GM19452 (cell line): ENCODE results near the gene STON2.
"Not testable (repeated sequence)": the region's sequence is repeated elsewhere in the genome, so short reads cannot be mapped to it uniquely, and the experiment has no call there.

Source experiments
- ATAC-seq: cut with Tn5 transposase; IDR thresholded peaks from one replicate; pipeline ENCODE4 v1.9.1; 2021; ENCODE audit not compliant: unreplicated experiment

The STON2 gene

DNA sequence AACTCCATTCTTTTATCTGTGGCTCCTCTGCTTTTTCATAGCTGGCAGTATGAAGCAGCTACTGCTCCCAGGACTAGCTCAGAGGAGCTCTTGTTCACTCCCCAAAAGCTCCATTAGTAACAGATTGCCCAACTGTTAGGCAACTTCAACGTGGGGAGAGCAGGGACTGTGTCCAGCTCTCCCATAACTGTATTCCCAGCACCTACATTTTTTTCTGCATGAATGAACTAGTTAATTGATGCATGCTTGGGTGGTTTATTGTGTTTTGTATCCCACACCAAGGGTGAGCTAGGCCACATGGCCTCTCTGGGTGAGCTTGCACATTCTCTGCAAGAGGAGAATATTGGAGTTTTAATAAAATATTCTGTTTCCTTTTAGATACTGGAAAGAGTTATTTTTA lies 15.2 kb downstream of the STON2 start:
- ATAC-seq: no peak

DNA sequence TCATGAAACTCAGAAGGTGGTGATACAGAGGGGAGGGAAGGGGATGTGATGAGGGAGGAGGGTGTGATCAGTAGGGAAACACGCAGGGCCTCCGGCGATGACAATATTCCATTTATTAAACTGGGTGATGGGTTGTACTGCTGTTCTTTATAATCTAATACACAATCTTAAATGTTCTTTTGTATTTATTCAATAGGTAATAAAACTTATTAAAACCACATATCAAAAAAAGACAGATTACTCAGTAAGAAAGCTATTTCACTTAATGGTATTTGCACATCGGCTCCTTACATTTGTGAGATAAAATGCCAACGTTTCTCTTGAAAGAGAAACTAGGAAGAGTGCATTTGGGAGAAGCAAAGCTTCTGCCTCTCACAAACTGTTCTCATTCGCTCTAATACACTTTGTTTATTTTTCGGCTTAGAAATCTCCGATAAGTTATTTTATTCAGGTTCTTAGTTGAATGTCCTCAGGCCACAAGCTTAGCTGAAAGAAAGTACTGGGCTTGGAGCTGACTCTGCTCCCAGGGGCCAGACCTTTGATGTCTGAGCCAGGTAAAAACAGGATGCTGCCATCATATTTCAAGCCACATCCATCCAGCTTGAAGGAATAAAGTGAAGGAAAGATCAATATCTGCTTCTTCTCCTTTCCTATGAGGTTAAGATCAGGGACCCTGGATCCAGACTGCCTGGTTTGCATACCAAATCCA lies 17.5 kb downstream of the STON2 start:
- ATAC-seq: no peak

DNA sequence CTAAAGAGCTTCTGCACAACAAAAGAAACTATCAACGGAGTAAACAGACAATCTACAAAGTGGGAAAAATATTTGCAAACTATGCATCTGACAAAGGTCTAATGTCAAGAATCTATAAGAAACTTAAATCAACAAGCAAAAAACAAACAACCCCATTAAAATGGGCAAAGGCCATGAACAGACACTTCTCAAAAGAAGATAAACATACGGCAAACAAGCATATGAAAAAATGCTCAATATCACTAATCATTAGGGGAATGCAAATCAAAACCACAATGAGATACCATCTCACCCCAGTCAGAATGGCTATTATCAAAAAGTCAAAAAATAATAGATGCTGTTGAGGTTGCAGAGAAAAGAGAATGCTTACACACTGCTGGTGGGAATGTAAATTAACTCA lies 20.1 kb downstream of the STON2 start:
- not testable (repeated sequence) for ATAC-seq

- ATAC-seq: no peak
Measured at GRCh38 chr14:81371802-81372201, 28.3 kb downstream of the STON2 start.

GRCh38 chr14:81367563-81367962 lies 32.6 kb downstream of the STON2 start:
- ATAC-seq: no peak

- no peak for ATAC-seq
Measured at GRCh38 chr14:81366884-81367283, 33.2 kb downstream of the STON2 start.

DNA sequence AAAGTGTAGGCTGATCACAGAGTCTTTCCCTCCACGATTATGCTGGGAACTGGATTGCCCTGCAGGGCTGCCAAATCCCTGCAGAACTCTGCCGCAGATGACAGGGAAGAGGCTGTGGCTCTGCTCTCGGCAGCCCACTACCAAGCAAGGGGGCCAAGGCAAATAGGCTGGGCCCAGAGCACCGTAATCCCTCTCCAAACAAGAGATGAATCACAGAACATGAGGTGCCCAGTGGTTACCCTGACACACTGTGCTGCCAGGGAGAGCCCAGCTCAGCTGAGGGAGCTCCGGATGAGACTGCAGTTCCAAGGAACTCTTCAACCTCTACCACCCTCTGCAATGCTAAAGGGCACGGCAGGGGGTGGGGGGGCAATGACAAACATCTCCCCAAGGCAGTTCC lies 33.9 kb downstream of the STON2 start:
- no peak for ATAC-seq

- no peak for ATAC-seq
Measured at GRCh38 chr14:81363746-81364378, 36.3 kb downstream of the STON2 start.

GRCh38 chr14:81353691-81354323 lies 46.3 kb downstream of the STON2 start:
- no peak for ATAC-seq

- no peak for ATAC-seq
Measured at GRCh38 chr14:81352413-81352812, 47.7 kb downstream of the STON2 start.

DNA sequence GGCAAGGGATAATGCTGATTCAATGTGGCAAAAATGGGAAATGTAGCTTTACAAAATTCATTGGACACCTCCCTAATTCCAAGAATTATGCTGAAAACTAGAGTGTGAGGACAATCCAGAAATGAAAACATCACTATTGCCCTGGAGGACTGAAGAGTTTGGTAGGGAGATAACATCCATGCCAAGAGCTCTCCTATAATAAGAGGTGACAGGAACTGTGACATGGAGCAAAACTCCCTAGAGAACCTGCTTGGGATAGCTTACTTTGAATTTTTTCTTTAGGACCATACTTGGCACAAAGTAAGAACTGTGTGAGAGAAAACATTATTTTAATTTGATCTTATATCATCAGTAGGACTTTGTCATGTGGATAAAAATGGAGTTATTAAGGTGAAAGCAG lies 48.9 kb downstream of the STON2 start:
- ATAC-seq: no peak

GRCh38 chr14:81350344-81351130 lies 49.6 kb downstream of the STON2 start:
- no peak for ATAC-seq

DNA sequence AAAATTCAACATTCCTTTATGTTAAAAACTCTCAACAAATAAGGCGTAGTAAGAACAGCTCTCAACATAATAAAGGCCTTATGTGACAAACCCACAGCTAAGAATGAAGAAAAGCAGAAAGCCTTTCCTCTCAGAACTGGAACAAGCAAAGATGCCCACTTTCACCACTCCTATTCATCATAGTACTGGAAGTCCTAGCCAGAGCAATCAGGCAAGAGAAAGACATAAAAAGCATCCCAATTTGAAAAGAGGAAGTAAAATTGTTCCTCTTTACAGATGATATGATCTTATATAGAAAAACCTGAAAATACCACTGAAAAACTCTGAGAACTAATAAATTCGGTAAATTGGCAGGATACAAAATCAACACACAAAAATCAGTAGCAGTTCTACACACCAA lies 52.1 kb downstream of the STON2 start:
- ATAC-seq: no peak

GRCh38 chr14:81345781-81346180 lies 54.3 kb downstream of the STON2 start:
- no peak for ATAC-seq

DNA sequence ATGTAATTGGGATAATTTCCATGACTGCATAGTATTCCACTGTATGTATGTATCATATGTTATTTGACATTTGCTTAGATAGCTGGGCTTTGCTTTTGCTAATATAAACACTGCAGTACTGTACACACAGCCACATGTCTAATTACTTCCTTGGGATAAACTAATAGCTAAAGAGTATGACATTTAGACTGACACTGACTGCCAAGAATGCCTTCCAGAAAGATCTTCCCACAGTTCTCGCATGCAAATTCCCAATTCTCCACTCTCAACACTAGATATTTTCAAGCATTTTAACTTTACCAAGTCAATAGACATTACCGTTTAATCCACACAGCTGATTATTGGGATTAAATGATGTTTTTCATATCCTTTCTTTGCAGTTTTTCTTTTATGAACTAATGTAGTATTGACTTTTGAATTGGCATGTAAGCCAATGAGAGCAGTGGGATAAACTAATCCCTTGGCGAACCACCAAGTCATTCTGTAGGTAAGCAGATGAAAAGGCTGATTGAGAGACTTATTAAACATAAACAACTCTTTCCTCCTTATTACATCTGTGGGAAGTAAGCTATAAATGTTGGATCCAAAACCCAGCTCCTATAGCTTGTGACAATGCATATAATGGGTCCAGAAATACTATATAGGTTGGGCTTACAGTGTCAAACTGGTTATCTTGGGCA lies 55.5 kb downstream of the STON2 start:
- no peak for ATAC-seq

- ATAC-seq: no peak
Measured at GRCh38 chr14:81343701-81344100, 56.4 kb downstream of the STON2 start.

DNA sequence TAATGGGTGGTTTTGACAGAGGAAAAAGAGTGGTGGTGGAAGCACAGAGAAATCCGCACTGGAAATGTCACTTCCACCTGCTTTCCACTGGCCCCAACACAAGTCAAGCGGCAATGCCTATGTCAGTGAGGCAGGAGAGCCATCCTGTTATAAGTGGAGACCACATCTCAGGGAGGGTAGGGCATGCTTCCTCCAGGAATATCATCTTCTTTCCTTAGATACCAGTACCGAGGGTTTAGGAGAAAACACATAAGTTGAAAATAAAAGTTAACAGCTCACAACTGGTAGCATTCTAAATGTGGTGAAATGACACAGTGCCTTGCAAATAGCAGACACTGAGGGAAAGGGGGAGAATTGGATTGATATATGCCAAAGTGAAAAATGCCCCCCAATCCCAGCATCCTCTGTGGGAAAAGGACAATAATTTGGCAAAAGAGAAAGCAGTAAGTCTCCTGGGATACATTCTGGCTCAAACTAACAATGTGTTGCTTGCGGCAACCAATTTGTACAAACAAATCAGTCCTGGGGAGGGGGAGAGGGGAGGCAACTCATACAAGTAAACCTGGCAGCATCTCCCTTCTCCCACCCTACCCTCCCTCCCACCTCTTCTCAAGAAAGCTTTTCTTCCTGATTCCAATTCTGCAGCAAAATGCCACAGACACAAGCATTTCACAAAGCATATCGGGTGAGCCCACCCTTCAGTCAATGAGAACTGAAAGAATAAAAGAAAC lies 57.1 kb downstream of the STON2 start:
- ATAC-seq: no peak

DNA sequence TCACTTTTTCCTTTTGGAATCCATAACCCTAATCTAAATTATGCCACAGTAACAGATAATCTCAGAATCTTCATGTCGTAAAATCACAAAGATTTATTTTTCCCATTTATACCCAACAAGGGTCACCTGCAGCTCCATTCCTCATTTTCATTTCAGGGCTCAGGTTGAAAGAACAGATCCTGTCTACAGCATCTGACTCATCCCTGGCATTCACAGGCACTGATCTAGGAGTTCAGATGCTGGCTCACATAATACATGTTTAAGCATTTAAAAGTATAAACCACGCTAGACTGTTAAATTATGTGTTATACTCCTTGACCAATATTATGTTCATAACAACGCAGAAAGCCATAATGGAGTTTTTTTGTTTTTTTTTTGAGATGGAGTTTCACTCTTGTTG lies 58.3 kb downstream of the STON2 start:
- no peak for ATAC-seq

DNA sequence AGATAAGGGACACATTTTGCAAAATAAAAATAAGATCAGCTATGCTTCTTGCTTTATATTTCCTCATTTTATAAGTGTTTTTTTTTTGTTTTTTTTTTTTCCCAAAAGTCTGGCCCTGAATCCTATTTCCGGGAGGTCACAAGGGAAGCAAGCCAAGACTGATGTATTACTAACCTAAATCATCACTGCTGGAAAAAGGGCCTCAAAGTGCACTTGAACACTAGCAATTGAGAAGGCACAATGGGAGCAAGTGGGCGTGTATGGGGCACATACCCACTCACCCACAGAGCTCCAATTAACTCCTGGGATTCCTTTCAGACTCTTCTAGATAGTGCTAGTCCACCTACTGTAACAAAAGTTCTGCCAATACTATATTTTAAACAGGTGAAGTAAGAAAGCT lies 58.8 kb downstream of the STON2 start:
- ATAC-seq: no peak

DNA sequence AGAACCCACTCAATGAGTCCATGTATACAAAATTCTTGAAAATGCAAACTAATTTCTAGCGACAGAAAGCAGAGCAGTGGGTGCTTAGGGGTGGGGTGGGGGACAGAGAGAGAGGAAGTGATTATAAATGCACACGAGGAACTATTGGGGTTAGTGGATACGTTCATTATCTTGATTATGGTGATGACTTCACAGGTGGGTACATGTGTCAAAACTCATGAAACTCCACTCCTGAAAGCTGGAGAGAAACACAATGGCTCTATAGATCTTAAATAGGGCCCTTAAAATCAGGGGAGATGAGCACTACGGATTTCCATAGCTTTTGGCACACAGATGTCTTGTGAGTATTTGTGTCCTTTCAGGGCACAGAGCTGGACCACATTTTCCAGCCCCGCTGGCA lies 59.9 kb downstream of the STON2 start:
- ATAC-seq: no peak
